HepG2 (cell line): ENCODE data around the gene GON4L. TPM values are rescaled to one million over a fixed set of nuclear protein-coding genes. Genes with fewer than 3 reads are reported as not detected.

ENCODE experiments used
- ARHGAP35 ChIP-seq: sonication (generic); formaldehyde crosslinking; IDR thresholded peaks from 2 replicates; pipeline ENCODE4 v1.9.0; 2022; ENCODE audit warnings: mild to moderate bottlenecking, inconsistent platforms, moderate library complexity, missing genetic modification reagents, borderline replicate concordance
- ARID5B ChIP-seq: IDR thresholded peaks from 2 replicates; pipeline ENCODE4 v1.4.0; 2020; ENCODE audit warnings: mild to moderate bottlenecking, missing genetic modification reagents
- ASH2L ChIP-seq: fragments of 300-600, 200-600 bp; sonication (generic); IDR thresholded peaks from 2 replicates; pipeline ENCODE4 v1.7.0; 2017; ENCODE audit warnings: low read depth, mild to moderate bottlenecking, moderate library complexity, mixed read lengths, low read length; ENCODE audit not compliant: insufficient read length
- GMEB2 ChIP-seq: IDR thresholded peaks from 2 replicates; pipeline ENCODE4 v1.6.1; 2016; ENCODE audit warnings: missing biosample characterization, missing genetic modification reagents, low read depth
- HDAC1 ChIP-seq: sonication (generic); formaldehyde crosslinking; IDR thresholded peaks from 2 replicates; pipeline ENCODE4 v1.5.1; 2020; ENCODE audit warnings: mild to moderate bottlenecking, missing genetic modification reagents
- KDM1A ChIP-seq: IDR thresholded peaks from 2 replicates; pipeline ENCODE4 v1.6.1; 2016; ENCODE audit warnings: missing compliant biosample characterization
- NBN ChIP-seq: fragments of 450-650 bp; conservative IDR thresholded peaks from 2 replicates; pipeline ENCODE4 v1.6.1; 2017
- NFE2 ChIP-seq: sonication (generic); formaldehyde crosslinking; IDR thresholded peaks from 2 replicates; pipeline ENCODE4 v1.4.0; 2020; ENCODE audit warnings: missing genetic modification reagents
- POGZ ChIP-seq: sonication (generic); formaldehyde crosslinking; IDR thresholded peaks from 2 replicates; pipeline ENCODE4 v1.4.0; 2020; ENCODE audit warnings: mild to moderate bottlenecking, missing genetic modification reagents
- RBAK ChIP-seq: sonication (generic); formaldehyde crosslinking; IDR thresholded peaks from 2 replicates; pipeline ENCODE4 v1.5.1; 2020; ENCODE audit warnings: mild to moderate bottlenecking, missing genetic modification reagents
- SRSF1 ChIP-seq: fragments of 200-400 bp; formaldehyde crosslinking; optimal IDR thresholded peaks from 2 replicates; pipeline ENCODE3; 2017; ENCODE audit warnings: mild to moderate bottlenecking, low read depth, low read length, moderate library complexity
- SSRP1 ChIP-seq: IDR thresholded peaks from 2 replicates; pipeline ENCODE4 v1.6.1; 2016; ENCODE audit warnings: control low read depth
- TBL1XR1 ChIP-seq: fragments of 150-350 bp; IDR thresholded peaks from 2 replicates; pipeline ENCODE4 v1.6.1; 2014; ENCODE audit warnings: borderline replicate concordance, low read length; ENCODE audit not compliant: partially characterized antibody
- THYN1 ChIP-seq: sonication (generic); formaldehyde crosslinking; IDR thresholded peaks from 2 replicates; pipeline ENCODE4 v1.8.1; 2023; ENCODE audit warnings: low read depth, mild to moderate bottlenecking, moderate library complexity, missing genetic modification reagents, borderline replicate concordance
- ZMYM4 ChIP-seq: sonication (generic); formaldehyde crosslinking; IDR thresholded peaks from 2 replicates; pipeline ENCODE4 v1.8.1; 2023; ENCODE audit warnings: mild to moderate bottlenecking, missing genetic modification reagents
- ZNF34 ChIP-seq: sonication (generic); formaldehyde crosslinking; IDR thresholded peaks from 2 replicates; pipeline ENCODE4 v1.4.0; 2020; ENCODE audit warnings: mild to moderate bottlenecking, missing genetic modification reagents, borderline replicate concordance
- ZNF574 ChIP-seq: sonication (generic); formaldehyde crosslinking; IDR thresholded peaks from 2 replicates; pipeline ENCODE4 v1.4.0; 2020; ENCODE audit warnings: missing genetic modification reagents
- ZNF687 ChIP-seq: sonication (generic); formaldehyde crosslinking; IDR thresholded peaks from 2 replicates; pipeline ENCODE4 v1.5.1; 2020; ENCODE audit warnings: mild to moderate bottlenecking, missing genetic modification reagents, moderate library complexity
- polyA plus RNA-seq, 8 experiments: library from polyadenylated mRNA; depleted of rRNA in 3 of 8; stranded (reverse) in 7 of 8; unstranded in 1 of 8; fragments of >200 nt; fragmentation: Illumina TruSeq in 4 of 8; extraction: Trizol in 4 of 8; gene quantifications; 2 replicates each; pipeline versions ENCODE4 v1.2.1 to v1.2.3, GENCODE V29; 2011 to 2016; ENCODE audit warnings: low read depth in 4 of 8, missing spikeins in 1 of 8, mixed read lengths in 1 of 8; ENCODE audit not compliant: insufficient read depth in 1 of 8
- total RNA-seq, 5 experiments: library from RNA; depleted of rRNA; stranded (reverse); fragments of >200 nt; fragmentation: Illumina TruSeq; extraction: Trizol; gene quantifications; 2 replicates each; pipeline ENCODE4 v1.2.3, GENCODE V29; 2016; ENCODE audit warnings: low read depth in 1 of 5

Gene GON4L
- total and polyA plus RNA-seq, 2 of the 13 experiments (the other 11 are each of a cell fraction or from before 2014, with no cell fraction given): 14.6 to 19.6 TPM

GRCh38 chr1:155858800-155859233 is 1.8 kb upstream of the GON4L start (continued):
- no peak for TF ChIP-seq ARHGAP35 (CRISPR knock-in tag)
- TF ChIP-seq ZNF687 (CRISPR knock-in tag): no peak; the same call in 1 of the 2 replicates
- no peak for TF ChIP-seq ARID5B (CRISPR knock-in tag)
- TF ChIP-seq HDAC1 (CRISPR knock-in tag): 0 out of 2 replicates have a peak, but pooled peaks have one; percentile 17
- TF ChIP-seq TBL1XR1: no peak
- no peak for TF ChIP-seq GMEB2 (CRISPR knock-in tag)
- peak; percentile 23; the same call in 1 of the 2 replicates for TF ChIP-seq POGZ (CRISPR knock-in tag)
- TF ChIP-seq RBAK: no peak
- no peak for TF ChIP-seq SSRP1 (CRISPR knock-in tag)
- peak; percentile 12; the same call in 1 of the 2 replicates for TF ChIP-seq KDM1A (CRISPR knock-in tag)
- TF ChIP-seq SRSF1: no peak
- peak; percentile 55 for TF ChIP-seq ASH2L
- TF ChIP-seq ZMYM4 (CRISPR knock-in tag): 0 out of 2 replicates have a peak, but pooled peaks have one; percentile 19
- TF ChIP-seq NFE2 (CRISPR knock-in tag): no peak
- no peak for TF ChIP-seq ZNF574 (CRISPR knock-in tag)
- no peak for TF ChIP-seq NBN
- TF ChIP-seq ZNF34 (CRISPR knock-in tag): no peak
- no peak for TF ChIP-seq THYN1
